ENCODE data around the gene LRP4.

Gene LRP4

DNA sequence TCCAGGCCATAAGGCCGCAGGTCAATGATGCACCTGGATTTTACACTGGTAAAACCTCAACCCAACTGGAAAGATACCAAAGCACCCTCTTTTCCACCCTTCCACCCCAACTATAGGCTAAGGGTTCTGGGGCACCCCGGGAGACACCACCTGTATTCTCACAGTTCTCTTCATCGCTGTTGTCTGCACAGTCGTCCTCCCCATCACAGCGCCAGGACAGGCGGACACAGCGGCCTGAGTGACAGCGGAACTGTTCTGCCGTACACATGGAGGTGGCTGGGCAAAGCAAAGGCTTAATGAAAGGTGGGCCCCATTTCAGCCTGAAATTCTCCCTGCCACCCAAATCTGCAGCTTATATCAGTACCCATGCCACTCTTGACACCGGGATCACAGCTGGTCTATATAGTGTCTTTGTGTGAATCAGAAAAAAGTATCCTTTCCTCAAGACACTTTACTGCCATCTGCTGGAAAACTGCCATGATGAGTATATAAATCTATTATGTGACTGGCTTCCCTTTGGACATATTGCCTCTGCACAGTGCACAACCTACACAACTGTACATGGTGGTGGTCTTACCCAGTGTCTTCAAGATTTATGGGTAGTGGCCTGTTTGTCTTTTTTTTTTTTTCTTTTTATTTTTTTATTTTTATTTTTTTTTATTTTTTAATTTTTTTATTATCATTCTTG is 21.5 kb downstream of the LRP4 start:
- TF ChIP-seq, protein P1, sequence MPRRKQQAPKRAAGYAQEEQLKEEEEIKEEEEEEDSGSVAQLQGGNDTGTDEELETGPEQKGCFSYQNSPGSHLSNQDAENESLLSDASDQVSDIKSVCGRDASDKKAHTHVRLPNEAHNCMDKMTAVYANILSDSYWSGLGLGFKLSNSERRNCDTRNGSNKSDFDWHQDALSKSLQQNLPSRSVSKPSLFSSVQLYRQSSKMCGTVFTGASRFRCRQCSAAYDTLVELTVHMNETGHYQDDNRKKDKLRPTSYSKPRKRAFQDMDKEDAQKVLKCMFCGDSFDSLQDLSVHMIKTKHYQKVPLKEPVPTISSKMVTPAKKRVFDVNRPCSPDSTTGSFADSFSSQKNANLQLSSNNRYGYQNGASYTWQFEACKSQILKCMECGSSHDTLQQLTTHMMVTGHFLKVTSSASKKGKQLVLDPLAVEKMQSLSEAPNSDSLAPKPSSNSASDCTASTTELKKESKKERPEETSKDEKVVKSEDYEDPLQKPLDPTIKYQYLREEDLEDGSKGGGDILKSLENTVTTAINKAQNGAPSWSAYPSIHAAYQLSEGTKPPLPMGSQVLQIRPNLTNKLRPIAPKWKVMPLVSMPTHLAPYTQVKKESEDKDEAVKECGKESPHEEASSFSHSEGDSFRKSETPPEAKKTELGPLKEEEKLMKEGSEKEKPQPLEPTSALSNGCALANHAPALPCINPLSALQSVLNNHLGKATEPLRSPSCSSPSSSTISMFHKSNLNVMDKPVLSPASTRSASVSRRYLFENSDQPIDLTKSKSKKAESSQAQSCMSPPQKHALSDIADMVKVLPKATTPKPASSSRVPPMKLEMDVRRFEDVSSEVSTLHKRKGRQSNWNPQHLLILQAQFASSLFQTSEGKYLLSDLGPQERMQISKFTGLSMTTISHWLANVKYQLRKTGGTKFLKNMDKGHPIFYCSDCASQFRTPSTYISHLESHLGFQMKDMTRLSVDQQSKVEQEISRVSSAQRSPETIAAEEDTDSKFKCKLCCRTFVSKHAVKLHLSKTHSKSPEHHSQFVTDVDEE (CRISPR knock-in tag; IDR thresholded peaks at IDR 0.05) = no peak
- no peak for TF ChIP-seq CSDC2 (CRISPR knock-in tag; IDR thresholded peaks at IDR 0.05)
- peak; percentile 75 for ATAC-seq

DNA sequence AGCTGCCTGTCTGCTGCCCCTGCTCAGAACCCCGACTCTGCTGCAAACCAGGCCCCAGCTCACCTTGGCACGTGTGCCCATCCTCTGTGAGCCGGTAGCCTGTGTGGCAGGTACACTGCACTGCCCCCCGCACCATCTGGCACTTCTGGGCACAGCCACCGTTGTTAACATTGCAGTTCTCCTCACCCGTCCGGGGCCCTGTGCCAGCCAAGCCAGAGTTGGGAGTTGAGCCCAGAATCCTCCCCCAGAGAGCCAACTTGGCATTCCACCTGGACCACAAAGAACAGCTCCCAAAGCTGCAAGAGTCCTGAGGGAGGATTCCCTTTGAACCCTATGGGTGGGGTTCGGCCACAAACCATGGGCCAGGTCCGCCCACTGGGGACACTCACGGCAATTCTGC is 22.5 kb downstream of the LRP4 start:
- peak; percentile 15; the same call in 2 of the 3 replicates for ATAC-seq
- TF ChIP-seq POU6F1 (CRISPR knock-in tag; IDR thresholded peaks at IDR 0.05; ENCODE audit: borderline replicate concordance, low read depth) = no peak
- TF ChIP-seq PPARA (CRISPR knock-in tag; IDR thresholded peaks at IDR 0.05; ENCODE audit: borderline replicate concordance) = no peak
- no peak for TF ChIP-seq ZFP3 (CRISPR knock-in tag; IDR thresholded peaks at IDR 0.05)
- TF ChIP-seq TOX (CRISPR knock-in tag; IDR thresholded peaks at IDR 0.05; ENCODE audit: borderline replicate concordance) = no peak
- TF ChIP-seq, protein P2, sequence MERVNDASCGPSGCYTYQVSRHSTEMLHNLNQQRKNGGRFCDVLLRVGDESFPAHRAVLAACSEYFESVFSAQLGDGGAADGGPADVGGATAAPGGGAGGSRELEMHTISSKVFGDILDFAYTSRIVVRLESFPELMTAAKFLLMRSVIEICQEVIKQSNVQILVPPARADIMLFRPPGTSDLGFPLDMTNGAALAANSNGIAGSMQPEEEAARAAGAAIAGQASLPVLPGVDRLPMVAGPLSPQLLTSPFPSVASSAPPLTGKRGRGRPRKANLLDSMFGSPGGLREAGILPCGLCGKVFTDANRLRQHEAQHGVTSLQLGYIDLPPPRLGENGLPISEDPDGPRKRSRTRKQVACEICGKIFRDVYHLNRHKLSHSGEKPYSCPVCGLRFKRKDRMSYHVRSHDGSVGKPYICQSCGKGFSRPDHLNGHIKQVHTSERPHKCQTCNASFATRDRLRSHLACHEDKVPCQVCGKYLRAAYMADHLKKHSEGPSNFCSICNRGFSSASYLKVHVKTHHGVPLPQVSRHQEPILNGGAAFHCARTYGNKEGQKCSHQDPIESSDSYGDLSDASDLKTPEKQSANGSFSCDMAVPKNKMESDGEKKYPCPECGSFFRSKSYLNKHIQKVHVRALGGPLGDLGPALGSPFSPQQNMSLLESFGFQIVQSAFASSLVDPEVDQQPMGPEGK (CRISPR knock-in tag; IDR thresholded peaks at IDR 0.05; ENCODE audit: borderline replicate concordance) = no peak
- TF ChIP-seq, protein P3, sequence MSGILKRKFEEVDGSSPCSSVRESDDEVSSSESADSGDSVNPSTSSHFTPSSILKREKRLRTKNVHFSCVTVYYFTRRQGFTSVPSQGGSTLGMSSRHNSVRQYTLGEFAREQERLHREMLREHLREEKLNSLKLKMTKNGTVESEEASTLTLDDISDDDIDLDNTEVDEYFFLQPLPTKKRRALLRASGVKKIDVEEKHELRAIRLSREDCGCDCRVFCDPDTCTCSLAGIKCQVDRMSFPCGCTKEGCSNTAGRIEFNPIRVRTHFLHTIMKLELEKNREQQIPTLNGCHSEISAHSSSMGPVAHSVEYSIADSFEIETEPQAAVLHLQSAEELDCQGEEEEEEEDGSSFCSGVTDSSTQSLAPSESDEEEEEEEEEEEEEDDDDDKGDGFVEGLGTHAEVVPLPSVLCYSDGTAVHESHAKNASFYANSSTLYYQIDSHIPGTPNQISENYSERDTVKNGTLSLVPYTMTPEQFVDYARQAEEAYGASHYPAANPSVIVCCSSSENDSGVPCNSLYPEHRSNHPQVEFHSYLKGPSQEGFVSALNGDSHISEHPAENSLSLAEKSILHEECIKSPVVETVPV (CRISPR knock-in tag; IDR thresholded peaks at IDR 0.05) = no peak
- TF ChIP-seq OSR1 (CRISPR knock-in tag; IDR thresholded peaks at IDR 0.05) = no peak
- TF ChIP-seq ZC3H10 (CRISPR knock-in tag; IDR thresholded peaks at IDR 0.05) = no peak
- TF ChIP-seq SNAI2 (CRISPR knock-in tag; IDR thresholded peaks at IDR 0.05) = no peak

GRCh38 chr11:46894961-46895360 is 23.4 kb downstream of the LRP4 start:
- no peak for ATAC-seq
- TF ChIP-seq BACH2 (CRISPR knock-in tag; IDR thresholded peaks at IDR 0.05; ENCODE audit: borderline replicate concordance) (no peak), OSR1 (CRISPR knock-in tag; IDR thresholded peaks at IDR 0.05) (no peak), PPARA (CRISPR knock-in tag; IDR thresholded peaks at IDR 0.05; ENCODE audit: borderline replicate concordance) (no peak), ARNTL (CRISPR knock-in tag; IDR thresholded peaks at IDR 0.05; ENCODE audit: borderline replicate concordance, low read depth) (no peak), ESRRG (CRISPR knock-in tag; IDR thresholded peaks at IDR 0.05) (no peak), GLIS3 (CRISPR knock-in tag; IDR thresholded peaks at IDR 0.05) (no peak), TOX (CRISPR knock-in tag; IDR thresholded peaks at IDR 0.05; ENCODE audit: borderline replicate concordance) (no peak), ZNF70 (CRISPR knock-in tag; IDR thresholded peaks at IDR 0.05) (no peak), SNAI2 (CRISPR knock-in tag; IDR thresholded peaks at IDR 0.05) (no peak)
- TF ChIP-seq, protein P1 (CRISPR knock-in tag; IDR thresholded peaks at IDR 0.05) = no peak
- TF ChIP-seq, protein P3 (CRISPR knock-in tag; IDR thresholded peaks at IDR 0.05) = no peak
